NB4 (cell line): ENCODE data around the gene TUBGCP2.

Experiments
- DNase-seq: peaks from one replicate; pipeline ENCODE4 v3.0.0; 2010; ENCODE audit warnings: low read depth
- H3K4me3 ChIP-seq: one replicate; pipeline ENCODE4 v1.5.1; 2011; ENCODE audit warnings: mild to moderate bottlenecking, low read depth, low read length, moderate library complexity
- MYC ChIP-seq: IDR thresholded peaks from 2 replicates; pipeline ENCODE4 v1.6.1; 2011; ENCODE audit warnings: low read depth, low read length
- POLR2A ChIP-seq: IDR thresholded peaks from 2 replicates; pipeline ENCODE4 v1.6.1; 2011; ENCODE audit warnings: mild to moderate bottlenecking; ENCODE audit not compliant: insufficient read length; ENCODE audit errors: extremely low read depth
- TF ChIP-seq, protein P1 (sequence below): IDR thresholded peaks from one replicate; pipeline ENCODE4 v1.5.1; 2012; ENCODE audit warnings: low read depth, low read length
- TF ChIP-seq, protein P2 (sequence below): IDR thresholded peaks from 2 replicates; pipeline ENCODE4 v1.6.1; 2011; ENCODE audit warnings: low read depth, low read length

The TUBGCP2 gene

DNA sequence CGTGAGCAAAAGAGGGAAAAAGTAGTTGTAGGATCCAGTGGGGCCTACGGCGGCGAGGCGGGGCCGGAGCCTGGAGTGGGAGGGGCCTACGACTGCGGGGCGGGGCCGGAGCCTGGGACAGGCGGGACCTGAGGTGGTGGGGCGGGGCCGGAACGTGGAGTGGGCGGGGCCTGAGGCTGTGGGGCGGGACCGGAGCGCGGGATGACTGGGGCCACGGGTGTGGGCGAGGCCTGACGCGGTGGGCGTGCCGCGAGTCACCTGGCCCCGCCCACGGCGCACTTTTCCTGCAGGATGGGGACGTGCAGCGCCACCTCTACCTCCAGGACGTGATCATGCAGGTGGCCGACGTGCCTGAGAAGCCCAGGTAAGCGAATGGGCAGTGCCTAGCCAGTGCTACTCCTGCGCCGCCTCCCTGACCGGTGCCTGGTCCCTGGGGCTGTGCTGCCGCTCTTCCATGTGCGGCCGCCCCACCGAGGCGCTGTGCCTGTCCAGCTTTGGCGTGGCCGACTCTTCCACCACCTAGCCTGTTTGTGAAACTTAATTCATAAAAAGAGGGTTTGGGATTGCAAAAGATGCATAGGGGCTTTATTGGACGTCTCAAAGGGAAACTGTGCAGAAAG, 538 bp upstream of the TUBGCP2 start:
- TF ChIP-seq, protein P1, sequence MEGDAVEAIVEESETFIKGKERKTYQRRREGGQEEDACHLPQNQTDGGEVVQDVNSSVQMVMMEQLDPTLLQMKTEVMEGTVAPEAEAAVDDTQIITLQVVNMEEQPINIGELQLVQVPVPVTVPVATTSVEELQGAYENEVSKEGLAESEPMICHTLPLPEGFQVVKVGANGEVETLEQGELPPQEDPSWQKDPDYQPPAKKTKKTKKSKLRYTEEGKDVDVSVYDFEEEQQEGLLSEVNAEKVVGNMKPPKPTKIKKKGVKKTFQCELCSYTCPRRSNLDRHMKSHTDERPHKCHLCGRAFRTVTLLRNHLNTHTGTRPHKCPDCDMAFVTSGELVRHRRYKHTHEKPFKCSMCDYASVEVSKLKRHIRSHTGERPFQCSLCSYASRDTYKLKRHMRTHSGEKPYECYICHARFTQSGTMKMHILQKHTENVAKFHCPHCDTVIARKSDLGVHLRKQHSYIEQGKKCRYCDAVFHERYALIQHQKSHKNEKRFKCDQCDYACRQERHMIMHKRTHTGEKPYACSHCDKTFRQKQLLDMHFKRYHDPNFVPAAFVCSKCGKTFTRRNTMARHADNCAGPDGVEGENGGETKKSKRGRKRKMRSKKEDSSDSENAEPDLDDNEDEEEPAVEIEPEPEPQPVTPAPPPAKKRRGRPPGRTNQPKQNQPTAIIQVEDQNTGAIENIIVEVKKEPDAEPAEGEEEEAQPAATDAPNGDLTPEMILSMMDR: no peak
- TF ChIP-seq, protein P2, sequence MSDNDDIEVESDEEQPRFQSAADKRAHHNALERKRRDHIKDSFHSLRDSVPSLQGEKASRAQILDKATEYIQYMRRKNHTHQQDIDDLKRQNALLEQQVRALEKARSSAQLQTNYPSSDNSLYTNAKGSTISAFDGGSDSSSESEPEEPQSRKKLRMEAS: peak; percentile 41
- TF ChIP-seq POLR2A (no peak), MYC (peak; percentile 7; the same call in 1 of the 2 replicates)
- peak; percentile 91 for DNase-seq
- peak overlapping the region; percentile 61 for H3K4me3 ChIP-seq

DNA sequence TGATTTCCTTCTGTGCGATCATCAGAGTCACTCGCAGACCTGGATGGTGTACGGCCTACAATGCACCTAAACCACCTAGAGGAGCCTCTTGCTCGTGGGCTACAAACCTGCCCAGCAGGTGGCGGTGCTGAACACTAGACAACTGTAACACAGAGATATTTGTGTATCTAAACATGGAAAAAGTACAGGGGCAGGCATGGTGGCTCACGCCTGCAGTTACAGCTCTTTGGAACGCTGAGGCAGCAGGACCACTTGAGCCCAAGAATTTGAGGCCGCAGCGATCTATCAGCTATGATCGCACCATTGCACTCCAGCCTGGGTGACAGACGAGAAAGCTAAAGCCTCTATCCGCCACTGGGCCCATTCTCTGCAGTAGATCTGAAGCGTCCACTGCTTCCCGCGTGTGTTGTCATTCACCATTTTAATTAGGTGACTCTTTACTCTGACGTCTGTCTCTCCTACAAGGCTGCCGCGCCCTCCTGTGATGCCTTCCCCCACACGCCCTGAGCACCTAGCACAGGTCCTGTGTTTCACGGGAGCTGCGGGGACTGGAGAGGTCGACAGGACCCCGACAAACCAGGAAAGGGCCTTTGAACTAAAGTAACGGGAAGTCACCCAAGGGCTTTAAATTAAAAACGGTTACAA, 774 bp downstream of the TUBGCP2 start:
- DNase-seq: peak; percentile 83

DNA sequence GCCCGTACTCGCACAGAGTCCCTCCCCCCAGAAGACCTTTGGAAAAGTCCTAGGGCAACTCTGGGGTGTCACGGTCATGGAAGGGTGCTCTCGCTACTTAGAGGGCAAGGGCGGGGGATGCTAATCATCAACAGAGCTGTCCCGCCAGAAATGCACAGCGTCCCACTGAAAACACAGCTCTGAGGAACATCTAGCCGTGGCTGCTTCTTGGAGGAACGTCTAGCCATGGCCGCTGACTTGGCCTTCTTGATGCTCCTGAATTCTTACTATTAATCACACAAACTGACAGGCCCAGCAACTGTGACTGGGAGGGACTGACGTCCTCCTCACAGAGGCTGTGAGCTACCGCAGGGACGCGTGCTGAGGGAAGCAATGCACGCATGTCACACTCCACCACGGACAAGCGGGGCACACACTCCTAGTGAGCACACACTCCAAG, 1.7 kb downstream of the TUBGCP2 start:
- DNase-seq: no peak
- H3K4me3 ChIP-seq: peak overlapping the region; percentile 93
- TF ChIP-seq, protein P2: no peak
- TF ChIP-seq POLR2A (no peak), MYC (no peak)
- TF ChIP-seq, protein P1: no peak

More for the DNA sequence above, 774 bp downstream of the TUBGCP2 start:
- TF ChIP-seq, protein P1: peak; percentile 91
- TF ChIP-seq MYC (peak; percentile 31; the same call in 1 of the 2 replicates), POLR2A (no peak)
- TF ChIP-seq, protein P2: peak; percentile 45; the same call in 1 of the 2 replicates
- peak overlapping the region; percentile 93 for H3K4me3 ChIP-seq

DNA sequence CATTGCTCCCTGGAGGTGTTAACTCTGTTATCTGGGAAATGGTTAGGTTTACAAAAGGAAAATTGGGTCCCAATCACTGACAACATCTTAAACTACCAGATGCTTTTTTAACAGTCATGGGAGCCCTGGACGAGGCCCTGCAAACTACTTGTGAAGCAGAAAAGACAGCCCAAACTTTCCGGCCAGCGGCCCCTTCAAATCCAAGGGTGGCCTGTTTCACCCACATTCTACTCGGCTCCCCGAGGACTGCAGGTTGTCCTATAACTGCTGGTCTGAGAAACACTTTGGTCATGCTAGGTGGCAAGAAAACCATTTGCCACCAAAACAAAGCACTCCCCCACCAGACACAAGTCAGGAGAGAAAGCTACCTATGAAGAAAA, 2.6 kb downstream of the TUBGCP2 start:
- DNase-seq: no peak
- TF ChIP-seq, protein P1: no peak
- TF ChIP-seq POLR2A (no peak), MYC (no peak)
- TF ChIP-seq, protein P2: no peak
- H3K4me3 ChIP-seq: no peak overlapping the region

DNA sequence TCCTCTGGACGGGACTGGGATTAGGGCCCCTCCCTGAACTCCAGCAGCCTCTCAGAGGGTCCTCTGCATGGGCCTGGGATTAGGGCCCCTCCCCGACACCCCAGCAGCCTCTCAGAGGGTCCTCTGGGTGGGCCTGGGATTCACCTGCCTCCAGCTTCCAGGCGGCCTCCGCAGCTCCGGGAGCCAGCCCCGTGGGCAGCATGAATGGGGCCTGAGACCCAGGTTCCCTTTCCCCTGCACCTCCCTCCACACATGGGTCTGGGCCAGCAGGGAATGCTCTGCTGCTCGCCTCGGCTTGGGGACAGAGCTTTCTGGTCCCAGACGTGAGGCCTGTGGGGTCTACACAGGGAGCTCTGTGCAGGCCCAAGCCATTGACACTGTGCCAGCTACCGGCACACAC, 5.5 kb downstream of the TUBGCP2 start:
- TF ChIP-seq MYC (no peak), POLR2A (no peak)
- TF ChIP-seq, protein P1: no peak
- TF ChIP-seq, protein P2: no peak
- no peak overlapping the region for H3K4me3 ChIP-seq
- no peak for DNase-seq
